ENCODE data around the gene CCDC40.
A peak's percentile ranks its signal among the peaks of the same experiment; 100 is the strongest.

CCDC40 gene

DNA sequence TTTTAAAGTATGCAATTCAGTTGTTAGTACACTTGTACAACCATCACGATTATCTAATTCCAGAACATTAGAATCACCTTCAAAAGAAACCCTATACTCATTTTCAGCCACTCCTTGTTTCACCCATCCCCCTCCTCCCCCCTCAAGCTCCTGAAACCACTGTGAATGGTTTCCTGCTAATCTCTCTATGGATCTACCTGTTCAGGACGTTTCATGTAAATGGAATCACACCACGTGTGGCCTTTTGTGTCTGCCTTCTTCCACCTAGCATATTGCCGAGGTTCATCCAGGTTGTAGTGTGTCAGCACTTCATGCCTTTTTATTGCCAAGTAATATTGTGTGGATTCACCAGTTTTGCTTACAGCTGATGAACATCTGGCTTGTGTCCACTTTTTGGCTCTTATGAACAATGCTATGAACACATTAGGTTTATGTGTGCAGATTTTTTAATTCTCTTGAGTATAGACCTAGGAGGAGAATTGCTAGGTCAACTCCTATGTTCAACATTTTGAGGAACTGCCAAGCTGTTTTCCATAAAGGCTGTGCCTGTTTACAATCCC lies 92.6 kb downstream of the CCDC40 start:
- no peak for DNase-seq (ENCODE audit: low read depth in 2 of 2, low spot score in 1 of 2)

DNA sequence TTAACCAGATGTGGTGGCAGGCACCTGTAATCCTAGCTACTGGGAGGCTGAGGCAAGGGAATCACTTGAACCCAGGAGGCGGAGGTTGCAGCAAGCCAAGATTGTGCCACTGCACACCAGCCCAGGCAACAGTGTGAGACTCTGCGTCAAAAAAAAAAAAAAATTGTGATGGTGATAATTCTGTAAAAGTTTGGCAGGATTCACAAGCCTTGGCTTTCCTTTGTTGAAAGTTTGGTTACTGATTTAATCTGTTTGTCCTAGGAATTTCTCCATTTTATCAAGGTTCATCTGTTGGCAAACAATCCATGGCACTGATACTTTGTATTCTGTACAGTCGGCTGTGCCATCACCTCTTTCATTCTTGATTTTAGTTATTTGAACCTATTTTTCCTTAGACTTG lies 94.5 kb downstream of the CCDC40 start:
- DNase-seq (ENCODE audit: low read depth in 2 of 2, low spot score in 1 of 2): no peak

- no peak for DNase-seq (ENCODE audit: low read depth in 2 of 2, low spot score in 1 of 2)
Observed at GRCh38 chr17:80132906-80133625, 96.6 kb downstream of the CCDC40 start.

- no peak for DNase-seq (ENCODE audit: low read depth in 2 of 2, low spot score in 1 of 2)
Observed at GRCh38 chr17:80133626-80133970, 97.2 kb downstream of the CCDC40 start.

DNA sequence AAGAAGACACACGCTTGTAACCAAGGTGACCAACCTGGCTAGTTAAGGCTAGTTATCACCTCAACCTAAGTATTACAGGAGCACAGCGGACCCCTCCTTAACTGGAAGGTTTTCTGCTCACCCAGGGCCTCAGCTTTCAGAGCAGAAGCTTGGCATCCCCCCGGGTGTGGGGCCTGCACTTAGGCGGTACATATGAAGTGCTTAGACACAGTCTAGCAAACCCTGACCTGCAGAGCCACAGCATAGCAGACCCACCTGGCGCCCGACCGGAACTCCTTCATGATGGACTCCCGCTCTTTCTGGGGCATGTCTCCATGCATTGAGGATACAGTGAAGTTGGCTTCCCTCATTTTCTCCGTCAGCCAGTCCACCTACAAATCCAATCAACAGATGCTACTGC lies 100.7 kb downstream of the CCDC40 start:
- DNase-seq (ENCODE audit: low read depth in 2 of 2, low spot score in 1 of 2): no peak

GRCh38 chr17:80138856-80139426 lies 102.5 kb downstream of the CCDC40 start:
- DNase-seq (ENCODE audit: low read depth in 2 of 2, low spot score in 1 of 2): no peak

- no peak for DNase-seq (ENCODE audit: low read depth in 2 of 2, low spot score in 1 of 2)
Observed at GRCh38 chr17:80141463-80142165, 105.2 kb downstream of the CCDC40 start.

DNA sequence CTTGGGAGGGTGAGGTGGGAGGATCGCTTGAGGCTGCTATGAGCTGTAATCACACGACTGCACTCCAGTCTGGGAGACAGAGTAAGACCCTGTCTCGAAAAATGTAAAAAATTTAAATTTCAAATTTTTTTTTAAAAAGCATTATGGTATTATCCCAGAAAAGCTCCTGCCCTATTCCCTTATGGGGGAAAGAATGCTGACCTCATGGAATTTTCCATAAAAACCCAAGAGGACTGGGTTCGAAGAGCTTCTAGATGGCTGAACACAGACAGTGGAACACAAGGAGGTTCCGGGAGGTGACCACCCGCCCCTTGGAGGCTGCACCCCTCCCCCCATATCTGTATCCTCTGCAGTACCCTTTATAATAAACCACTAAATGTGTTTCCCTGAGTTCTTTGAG lies 106.5 kb downstream of the CCDC40 start:
- no peak for DNase-seq (ENCODE audit: low read depth in 2 of 2, low spot score in 1 of 2)

- no peak for DNase-seq (ENCODE audit: low read depth in 2 of 2, low spot score in 1 of 2)
Observed at GRCh38 chr17:80145076-80146075, 108.9 kb downstream of the CCDC40 start.

- DNase-seq (ENCODE audit: low read depth in 2 of 2, low spot score in 1 of 2): peak in 1 of 2 donors; percentile 3
Observed at GRCh38 chr17:80146121-80147034, 109.9 kb downstream of the CCDC40 start.

GRCh38 chr17:80147035-80147822 lies 110.8 kb downstream of the CCDC40 start, which contains the start of gene EIF4A3:
Gene EIF4A3 (minus strand): TSS chr17:80147128. CDS start chr17:80146961, 167 bp downstream.
- peak; percentile 88 to 95 for DNase-seq (ENCODE audit: low read depth in 2 of 2, low spot score in 1 of 2)

Data from stimulated activated CD8-positive, alpha-beta memory T cell treated with anti-CD3 and anti-CD28 coated beads, Interleukin-4, amount 100 ng/mL, for 4 hours (primary cell).